Posterior cingulate gyrus (tissue), 11 donors: ENCODE results near the gene VASH2.
A peak's percentile ranks its signal among the peaks of the same experiment; 100 is the strongest.
"Not testable (repeated sequence)": the region's sequence is repeated elsewhere in the genome, so short reads cannot be mapped to it uniquely, and the experiment has no call there.

Experiments
- DNase-seq, 10 donors: peaks; one replicate each; pipeline versions ENCODE4 v3.0.0 to v3.0.0-alpha.2; 2020 to 2021; ENCODE audit warnings: mixed read lengths in 3 of 10
- intact Hi-C: fragments of 100-400 bp; cut with DNase I; formaldehyde crosslinking; loops from one replicate; pipeline ENCODE4 v1.15.1; 2023

Gene VASH2

DNA sequence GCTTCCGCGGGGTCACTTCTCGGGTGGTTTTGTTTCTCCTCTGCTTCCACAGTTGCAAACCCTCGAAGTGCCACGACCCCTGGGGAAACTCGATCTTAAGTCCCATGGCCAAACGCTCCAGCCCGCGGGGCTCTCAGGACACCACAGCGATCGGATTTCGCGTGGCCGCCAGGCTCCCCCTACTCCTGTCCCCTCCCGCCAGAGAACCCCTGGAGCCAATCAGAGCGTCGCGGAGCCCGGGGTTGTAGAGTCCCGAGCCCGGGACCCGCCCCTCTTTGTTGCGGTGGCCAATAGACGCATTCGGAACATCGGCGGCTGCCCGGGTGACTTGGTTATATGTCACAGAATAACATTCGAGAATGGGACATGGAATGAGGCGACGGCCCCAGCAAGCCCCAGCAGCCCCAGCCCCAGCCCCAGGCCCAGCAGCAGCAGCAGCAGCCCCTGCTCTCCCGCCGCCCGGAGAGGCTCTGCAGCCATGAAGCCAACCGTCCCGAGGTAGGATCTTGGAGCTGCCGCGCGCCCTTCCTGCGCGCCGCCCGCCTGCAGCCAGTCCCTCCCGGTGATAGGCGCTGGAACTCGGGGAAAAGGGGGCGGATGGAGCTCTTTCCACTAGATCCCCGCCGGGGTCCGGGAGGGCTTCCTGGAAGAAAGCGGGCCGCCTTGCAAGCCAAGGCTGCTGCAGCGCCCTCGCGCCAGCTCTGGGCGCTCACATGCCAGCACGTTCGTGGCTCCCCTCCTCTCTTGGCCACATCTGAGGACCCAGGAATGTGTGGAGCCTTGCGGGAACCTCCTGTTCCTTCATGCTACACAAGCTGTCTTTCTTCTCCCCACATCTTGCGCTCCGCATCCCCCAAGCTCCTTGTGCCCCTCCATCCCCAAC lies at the start of gene VASH2:
TSS of gene VASH2 (plus strand) at position 299 of the 883 bp plus-strand sequence. CDS start 1,002 bp downstream, outside the sequence.
- intact Hi-C loops, result loop anchor here (5.0 kb wide), 1 partner anchor 93 kb away; the partner anchor contains the start of gene FLVCR1
- DNase-seq, result peak; percentile 74 to 98 (median 86)

GRCh38 chr1:212901290-212901689 lies 49.1 kb upstream of the VASH2 start:
- DNase-seq, result no peak
- intact Hi-C loops, result no loop called here

DNA sequence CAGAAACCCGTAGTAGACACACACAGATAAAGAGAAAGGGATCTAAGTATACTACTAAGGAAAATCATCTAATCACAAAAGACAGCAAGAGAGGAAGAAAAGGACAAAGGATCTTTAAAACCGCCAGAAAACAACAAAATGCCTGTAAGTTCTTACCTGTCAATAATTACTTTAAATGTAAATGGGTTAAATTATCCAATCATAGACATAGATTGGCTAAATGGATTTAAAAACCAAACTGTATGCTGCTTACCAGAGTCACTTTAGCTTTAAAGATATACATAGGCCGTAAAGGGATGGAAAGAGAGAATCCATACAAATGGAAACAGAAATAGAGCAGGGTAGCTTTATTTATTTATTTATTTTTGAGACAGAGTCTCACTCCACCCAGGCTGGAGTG lies 48.3 kb upstream of the VASH2 start:
- no peak for DNase-seq

DNA sequence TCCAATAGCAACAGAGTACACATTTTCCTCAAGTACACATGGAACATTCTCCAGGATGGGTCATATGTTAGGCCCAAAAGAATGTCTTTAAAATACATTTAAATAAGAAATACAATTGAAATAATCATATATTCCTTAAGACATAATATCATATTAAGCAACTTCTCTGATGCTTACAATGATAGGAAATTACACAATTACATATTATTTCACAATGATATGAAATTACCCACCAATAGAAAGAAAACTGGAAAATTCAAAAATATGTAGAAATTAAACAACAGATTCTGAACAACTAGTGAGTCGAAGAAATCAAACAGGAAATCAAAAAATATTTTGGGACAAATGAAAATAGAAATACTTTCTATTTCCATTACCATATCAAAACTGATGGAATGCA lies 46.7 kb upstream of the VASH2 start:
- intact Hi-C loops, result no loop called here
- DNase-seq, result no peak

More for the DNA sequence above, 48.3 kb upstream of the VASH2 start:
- intact Hi-C loops, result no loop called here

- intact Hi-C loops, DNase-seq: not testable (repeated sequence)
Observed at GRCh38 chr1:212908071-212908470, 42.3 kb upstream of the VASH2 start.

DNA sequence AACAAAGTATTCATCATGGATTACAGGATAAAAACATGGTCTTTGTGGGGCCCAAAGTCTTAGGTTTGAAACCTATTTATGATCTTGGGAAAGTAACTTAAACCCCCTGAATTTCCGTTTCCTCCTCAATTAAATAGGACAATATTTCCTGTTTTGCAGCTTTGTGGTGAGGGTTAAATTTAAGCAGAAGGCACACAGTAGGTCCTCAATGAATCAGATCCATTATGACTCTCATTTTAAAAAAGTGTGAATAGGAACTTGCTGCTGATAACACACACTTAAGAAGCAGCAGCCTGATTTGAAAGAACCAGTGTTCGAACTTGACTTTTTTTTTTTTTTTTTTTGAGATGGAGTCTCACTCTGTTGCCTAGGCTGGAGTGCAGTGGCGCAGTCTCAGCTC lies 41.4 kb upstream of the VASH2 start:
- no peak for DNase-seq
- intact Hi-C loops, result no loop called here

- intact Hi-C loops, result no loop called here
- DNase-seq, result no peak
Observed at GRCh38 chr1:212909652-212910063, 40.7 kb upstream of the VASH2 start.

DNA sequence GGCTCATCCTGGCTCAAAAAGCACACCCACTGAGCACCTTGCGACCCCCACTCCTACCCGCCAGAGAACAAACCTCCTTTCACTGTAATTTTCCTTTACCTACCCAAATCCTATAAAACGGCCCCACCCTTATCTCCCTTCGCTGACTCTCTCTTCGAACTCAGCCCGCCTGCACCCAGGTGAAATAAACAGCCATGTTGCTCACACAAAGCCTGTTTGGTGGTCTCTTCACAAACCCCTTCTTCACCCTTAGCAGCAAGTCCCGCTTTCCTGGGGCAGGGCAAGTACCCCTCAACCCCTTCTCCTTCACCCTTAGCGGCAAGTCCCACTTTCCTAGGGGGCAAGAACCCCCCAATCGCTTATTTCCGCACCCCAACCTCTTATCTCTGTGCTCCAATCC lies 40.1 kb upstream of the VASH2 start:
- DNase-seq, intact Hi-C loops: not testable (repeated sequence)

DNA sequence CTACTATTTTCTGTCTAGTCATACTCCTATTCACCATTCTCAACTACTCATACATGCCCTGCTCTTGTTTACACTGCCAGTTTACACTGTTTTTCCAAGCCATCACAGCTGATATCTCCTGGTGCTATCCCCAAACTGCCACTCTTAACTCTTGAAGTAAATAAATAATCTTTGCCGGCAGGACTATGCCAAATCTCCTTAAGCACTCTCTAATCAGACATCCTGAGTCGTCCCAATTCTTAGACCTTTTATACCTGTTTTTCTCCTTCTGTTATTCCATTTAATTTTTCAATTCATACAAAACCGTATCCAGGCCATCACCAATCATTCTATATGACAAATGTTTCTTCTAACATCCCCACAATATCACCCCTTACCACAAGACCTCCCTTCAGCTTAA lies 36.7 kb upstream of the VASH2 start:
- DNase-seq, intact Hi-C loops: not testable (repeated sequence)

DNA sequence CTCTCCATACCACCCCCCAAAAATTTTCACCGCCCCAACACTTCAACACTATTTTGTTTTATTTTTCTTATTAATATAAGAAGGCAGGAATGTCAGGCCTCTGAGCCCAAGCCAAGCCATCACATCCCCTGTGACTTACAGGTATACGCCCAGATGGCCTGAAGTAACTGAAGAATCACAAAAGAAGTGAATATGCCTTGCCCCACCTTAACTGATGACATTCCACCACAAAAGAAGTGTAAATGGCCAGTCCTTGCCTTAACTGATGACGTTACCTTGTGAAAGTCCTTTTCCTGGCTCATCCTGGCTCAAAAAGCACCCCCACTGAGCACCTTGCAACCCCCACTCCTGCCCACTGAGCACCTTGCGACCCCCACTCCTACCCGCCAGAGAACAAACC lies 36.2 kb upstream of the VASH2 start:
- intact Hi-C loops, DNase-seq: not testable (repeated sequence)

DNA sequence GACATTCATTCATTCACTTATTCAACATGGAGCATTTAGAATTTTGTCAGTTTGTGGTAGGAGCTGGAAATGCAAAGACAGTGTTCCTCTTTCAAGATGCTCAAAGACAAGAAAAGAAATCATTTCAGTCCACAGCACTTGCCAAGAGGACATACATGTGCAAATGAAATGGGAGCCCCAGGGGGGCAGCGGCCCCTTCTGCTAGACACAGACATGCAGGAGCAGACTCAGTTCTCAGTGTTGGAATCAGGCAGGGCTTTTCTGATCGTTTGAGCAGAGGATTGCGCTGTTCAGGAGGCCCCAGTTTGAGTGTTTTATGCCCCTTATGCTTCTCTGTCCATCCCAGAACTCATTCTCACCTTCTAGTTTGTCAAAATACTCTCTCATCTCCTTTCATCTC lies 35.6 kb upstream of the VASH2 start:
- no peak for DNase-seq
- intact Hi-C loops, result no loop called here

GRCh38 chr1:212915245-212916091 lies 34.9 kb upstream of the VASH2 start:
- intact Hi-C loops, result no loop called here
- peak in 2 of 10 donors; percentile 33 to 59 for DNase-seq

- DNase-seq, result peak; percentile 38 to 96 (median 74)
- intact Hi-C loops, result no loop called here
Observed at GRCh38 chr1:212916481-212917133, 33.7 kb upstream of the VASH2 start.

DNA sequence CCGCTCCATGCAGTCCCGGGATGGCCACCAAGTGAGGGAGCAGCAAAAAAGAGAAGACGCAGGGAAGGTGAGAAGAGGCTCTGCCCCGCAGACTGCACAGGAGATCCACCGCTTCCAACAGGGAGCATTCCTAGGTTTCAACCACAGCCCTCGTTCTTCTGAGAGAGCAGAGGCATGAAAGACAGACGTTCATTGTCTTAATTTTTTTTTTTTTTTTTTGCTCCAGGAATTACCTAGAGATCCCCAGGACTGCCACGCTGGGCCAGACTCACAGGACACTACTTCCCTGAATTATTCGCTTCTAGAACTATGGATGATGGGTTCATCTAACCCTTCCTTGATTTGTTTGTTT lies 33.2 kb upstream of the VASH2 start:
- intact Hi-C loops, result no loop called here

GRCh38 chr1:212917858-212918257 lies 32.5 kb upstream of the VASH2 start:
- no peak for DNase-seq
- intact Hi-C loops, result no loop called here

More for the DNA sequence above, 33.2 kb upstream of the VASH2 start:
- DNase-seq, result no peak

- intact Hi-C loops, result no loop called here
- no peak for DNase-seq
Observed at GRCh38 chr1:212918824-212919223, 31.5 kb upstream of the VASH2 start.

DNA sequence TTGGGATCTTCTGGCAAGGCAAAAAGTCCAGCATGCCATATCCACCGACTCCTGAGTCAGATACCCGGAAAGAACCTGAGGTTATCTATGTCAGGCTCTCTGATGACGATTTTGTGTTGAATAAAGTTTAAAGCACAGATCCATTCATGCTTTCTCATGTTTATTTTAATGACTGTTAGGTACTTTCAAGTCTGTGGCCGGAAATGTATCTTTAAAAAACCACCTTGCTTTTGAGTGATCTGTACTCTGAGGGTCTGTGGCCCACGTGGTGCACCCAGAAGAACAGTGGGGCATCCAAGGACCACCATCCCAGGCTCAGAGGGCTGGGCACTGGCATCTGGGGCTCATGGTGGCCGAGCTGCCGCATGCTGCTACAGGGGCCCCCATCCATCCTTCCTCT lies 30.1 kb upstream of the VASH2 start:
- DNase-seq, result no peak
- intact Hi-C loops, result no loop called here

GRCh38 chr1:212920896-212921295 lies 29.4 kb upstream of the VASH2 start:
- DNase-seq, result no peak
- intact Hi-C loops, result no loop called here

DNA sequence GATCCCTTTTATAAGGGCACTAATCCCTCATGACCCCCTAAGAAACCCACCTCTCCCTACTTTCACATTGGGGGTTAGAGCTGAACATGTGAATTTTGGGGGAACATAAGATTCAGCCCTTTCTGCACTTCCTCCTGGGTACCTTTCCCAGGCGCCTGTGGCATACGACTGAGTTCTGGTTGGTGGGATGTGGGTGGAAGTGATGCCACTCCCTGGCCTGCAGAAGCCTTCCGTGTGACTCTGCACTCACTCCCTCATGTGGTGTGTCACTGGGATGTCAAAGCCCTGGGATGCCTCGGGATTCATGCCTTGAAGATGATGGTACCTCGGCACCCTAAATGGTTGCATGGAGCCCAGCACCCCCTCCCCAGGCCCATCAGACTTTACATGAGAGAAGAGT lies 28.3 kb upstream of the VASH2 start:
- DNase-seq, result no peak
- intact Hi-C loops, result no loop called here

DNA sequence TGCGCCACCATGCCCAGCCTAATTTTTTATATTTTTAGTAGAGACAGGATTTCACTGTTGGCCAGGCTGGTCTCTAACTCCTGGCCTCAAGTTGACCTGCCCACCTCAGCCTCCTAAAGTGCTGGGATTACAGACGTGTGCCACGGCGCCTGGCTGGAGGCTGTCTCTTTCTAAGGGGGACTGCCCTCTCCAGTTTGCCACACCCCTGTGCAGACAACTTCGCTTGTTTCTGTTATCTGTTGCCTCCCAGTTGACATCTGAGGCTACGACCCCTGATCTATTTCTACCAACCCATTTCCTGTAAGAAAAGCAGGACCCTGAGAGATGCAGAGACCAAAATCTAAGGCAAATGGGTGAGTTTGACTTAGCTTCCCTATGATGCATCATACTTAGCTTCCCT lies 24.0 kb upstream of the VASH2 start:
- DNase-seq, result no peak
- intact Hi-C loops, result no loop called here
